ENCODE results near the gene NAALADL2. TPM values are rescaled to one million over a fixed set of nuclear protein-coding genes. Genes with fewer than 3 reads are reported as not detected.
"Not testable (repeated sequence)": the region's sequence is repeated elsewhere in the genome, so short reads cannot be mapped to it uniquely, and the experiment has no call there.

The NAALADL2 gene
- polyA plus RNA-seq, 3 donors = 17.2 to 18.3 (median 17.5) TPM

DNA sequence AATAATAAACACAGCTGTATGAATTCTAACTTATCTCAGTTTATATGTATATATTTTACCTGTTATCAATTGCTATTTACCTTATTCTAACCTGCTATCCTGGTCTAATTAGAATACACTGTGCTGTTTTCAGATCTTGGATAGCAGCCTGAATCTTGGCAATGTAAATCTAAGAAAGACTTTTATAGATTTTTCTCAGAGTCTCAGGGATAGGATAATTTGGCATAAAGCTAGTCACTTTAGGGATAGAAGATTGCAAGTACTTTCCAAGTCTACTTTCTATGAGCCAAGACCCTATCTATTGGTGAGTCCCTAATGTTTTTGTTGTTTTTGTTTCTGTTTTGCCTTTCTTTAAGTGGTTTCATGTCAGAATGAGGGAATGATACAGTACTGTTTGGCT is 695.7 kb downstream of the NAALADL2 start:
- no peak for DNase-seq (ENCODE audit: extremely low read depth in 1 of 11, low read depth in 9 of 11, low spot score in 4 of 11)

DNA sequence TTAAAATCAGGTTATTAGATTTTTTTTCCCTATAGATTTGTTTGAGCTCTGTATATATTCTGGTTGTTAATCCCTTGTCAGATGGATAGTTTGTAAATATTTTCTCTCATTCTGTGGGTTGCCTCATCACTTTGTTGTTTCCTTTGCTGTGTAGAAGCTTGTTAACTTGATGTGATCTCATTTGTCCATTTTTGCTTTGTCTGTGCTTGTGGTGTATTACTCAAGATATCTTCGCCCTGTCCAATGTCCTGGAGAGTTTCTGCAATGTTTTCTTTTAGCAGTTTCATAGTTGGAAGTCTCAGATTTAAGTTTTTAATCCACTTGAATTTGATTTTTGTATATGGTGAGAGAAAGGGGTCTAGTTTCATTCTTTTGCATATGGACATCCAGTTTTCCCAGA is 699.1 kb downstream of the NAALADL2 start:
- DNase-seq (ENCODE audit: extremely low read depth in 1 of 11, low read depth in 9 of 11, low spot score in 4 of 11) = no peak

DNA sequence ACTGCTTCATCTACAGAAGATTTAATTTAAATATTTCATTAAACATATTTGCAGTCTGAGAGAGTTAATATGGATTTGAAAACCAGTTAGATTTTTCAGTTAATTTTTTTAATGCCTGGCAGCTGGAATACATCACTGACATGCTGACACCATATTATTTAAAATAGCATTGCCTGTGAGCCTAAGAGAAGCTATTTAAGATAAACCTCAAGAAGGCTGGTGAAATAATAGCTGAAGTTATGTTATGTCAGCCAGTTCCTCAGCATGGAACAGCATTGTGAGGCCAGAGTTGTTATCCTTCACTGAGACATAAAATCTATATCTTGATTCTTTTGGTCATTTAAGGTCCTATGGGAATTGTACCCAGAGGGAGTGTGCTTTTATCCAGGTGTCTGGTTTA is 705.2 kb downstream of the NAALADL2 start:
- peak in 1 of 11 donors; percentile 2 for DNase-seq (ENCODE audit: extremely low read depth in 1 of 11, low read depth in 9 of 11, low spot score in 4 of 11)

DNA sequence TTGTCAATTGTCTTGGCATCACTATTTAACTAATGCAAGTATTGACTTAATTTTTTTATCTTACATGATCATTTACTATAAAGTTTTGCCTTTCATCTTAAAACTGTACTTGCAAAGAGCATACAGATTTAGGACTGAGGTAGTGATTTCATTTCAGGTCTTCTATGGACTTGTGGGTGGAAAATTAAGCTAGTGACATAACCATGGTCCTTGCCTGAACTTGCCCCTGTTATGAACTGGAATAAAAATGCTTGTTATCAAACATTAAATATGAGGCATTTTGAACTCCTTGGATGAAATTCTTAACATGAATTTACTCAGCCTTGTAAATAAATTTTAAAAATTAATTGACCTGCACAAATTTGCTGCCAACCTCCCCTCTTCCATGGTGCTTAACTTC is 712.0 kb downstream of the NAALADL2 start:
- no peak for DNase-seq (ENCODE audit: extremely low read depth in 1 of 11, low read depth in 9 of 11, low spot score in 4 of 11)

DNA sequence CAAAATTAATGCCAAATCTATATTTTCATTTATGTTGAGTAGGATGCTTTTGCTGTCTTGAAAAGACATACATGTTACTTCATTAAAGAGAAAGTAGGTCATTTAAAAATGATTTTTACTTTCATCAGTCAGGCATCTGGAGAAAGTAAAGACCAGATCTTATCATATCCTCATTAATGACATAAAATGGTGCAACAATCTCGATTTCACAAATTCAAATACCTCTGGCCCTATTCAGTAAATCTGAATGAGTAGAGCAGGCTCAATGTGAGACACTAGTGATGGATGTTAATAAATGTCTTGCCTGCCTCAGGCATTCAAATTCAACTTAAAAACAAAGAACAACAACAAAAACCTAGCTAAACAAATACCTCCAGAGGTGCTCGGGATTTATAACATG is 714.1 kb downstream of the NAALADL2 start:
- DNase-seq (ENCODE audit: extremely low read depth in 1 of 11, low read depth in 9 of 11, low spot score in 4 of 11) = no peak

DNA sequence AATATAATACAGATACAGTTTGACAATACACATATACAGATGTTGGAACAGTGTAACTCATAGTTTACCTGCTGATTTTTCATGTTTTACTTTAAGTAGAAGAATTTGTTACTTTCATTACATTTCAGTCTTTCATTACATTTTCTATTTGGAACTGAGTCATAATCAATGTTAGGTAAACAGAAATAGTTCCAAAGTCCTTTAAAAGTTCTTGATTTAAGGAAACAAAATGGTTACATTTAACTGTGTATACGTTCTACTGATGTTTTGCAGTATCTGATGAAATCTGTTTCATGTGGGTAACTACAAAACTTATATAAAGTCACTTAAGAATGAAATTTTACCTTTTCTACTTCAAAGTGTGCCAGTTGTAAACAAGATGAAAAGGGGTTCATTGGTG is 721.2 kb downstream of the NAALADL2 start:
- no peak for DNase-seq (ENCODE audit: extremely low read depth in 1 of 11, low read depth in 9 of 11, low spot score in 4 of 11)

DNA sequence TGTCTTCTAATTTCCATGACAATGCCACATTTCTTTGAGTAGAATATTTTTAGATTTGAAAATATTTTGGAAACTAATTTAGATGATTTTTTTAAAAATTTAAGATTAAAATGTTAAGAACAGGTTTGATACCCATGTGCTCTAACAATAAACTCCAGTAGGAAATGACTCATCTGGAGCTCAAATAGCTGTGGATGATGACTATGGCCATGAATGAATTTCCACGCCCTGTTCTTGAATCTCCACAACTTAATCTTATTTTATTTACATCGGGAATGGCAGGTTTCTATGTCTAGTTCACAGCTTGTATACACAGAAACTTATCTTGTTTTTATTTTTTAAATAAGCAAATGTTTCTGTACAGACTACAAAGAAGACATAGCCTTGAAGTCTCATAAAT is 726.8 kb downstream of the NAALADL2 start:
- DNase-seq (ENCODE audit: extremely low read depth in 1 of 11, low read depth in 9 of 11, low spot score in 4 of 11) = no peak

DNA sequence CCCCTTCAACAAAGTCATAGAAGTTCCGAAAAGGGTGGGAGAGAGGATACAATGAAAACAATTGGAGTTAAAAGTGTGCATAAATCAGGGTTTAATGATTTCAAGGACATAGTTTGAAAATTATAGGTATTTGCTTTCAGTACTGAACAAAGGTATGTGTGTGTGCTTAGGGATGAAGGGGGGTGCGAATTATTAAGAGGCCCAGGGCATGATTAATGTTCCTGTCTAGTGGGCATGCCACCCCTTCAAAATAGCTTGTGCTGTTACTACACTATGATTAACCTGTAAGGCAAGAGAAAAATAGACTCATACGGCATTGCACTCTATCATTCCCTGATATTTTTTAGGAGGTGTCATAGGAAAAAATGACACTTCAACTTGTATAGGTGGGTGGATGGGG is 731.6 kb downstream of the NAALADL2 start:
- DNase-seq (ENCODE audit: extremely low read depth in 1 of 11, low read depth in 9 of 11, low spot score in 4 of 11) = no peak

DNA sequence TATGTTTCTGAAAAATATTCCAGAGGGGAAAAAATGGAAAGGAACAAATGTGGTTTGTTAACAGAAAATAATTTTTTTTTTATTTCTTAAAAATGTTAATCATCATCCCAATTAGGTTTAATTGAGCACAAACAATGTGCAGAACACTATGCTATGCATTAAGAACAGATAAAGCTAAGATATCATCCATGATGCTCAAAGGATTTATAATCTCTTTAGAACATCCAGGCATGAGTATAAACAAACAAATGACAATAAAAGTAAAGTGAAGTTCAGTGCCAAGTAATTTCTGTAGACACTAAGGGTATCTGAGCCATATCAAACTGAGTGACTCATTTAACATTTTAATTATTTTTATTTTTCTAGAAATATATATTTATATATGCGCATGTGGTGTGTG is 732.2 kb downstream of the NAALADL2 start:
- DNase-seq (ENCODE audit: extremely low read depth in 1 of 11, low read depth in 9 of 11, low spot score in 4 of 11) = no peak

DNA sequence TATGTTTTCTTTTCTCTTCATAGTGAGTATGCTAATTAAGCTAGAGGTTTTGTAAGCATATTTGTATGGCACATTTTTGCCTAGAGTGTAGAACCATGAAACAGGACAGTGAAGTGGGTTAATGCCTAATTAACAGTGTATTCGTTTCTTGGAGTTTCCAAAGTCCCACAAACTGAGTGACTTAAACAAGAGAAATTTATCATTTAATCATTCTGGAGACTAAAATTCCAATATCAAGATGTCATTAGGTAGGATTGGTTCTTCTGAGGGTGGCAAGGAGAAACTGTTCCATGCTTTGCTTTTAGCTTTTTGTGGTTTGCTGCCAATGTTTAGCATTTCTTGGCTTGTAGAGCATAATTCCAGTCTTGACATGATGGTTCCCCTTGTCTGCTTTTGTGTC is 734.2 kb downstream of the NAALADL2 start:
- DNase-seq (ENCODE audit: extremely low read depth in 1 of 11, low read depth in 9 of 11, low spot score in 4 of 11) = no peak

DNA sequence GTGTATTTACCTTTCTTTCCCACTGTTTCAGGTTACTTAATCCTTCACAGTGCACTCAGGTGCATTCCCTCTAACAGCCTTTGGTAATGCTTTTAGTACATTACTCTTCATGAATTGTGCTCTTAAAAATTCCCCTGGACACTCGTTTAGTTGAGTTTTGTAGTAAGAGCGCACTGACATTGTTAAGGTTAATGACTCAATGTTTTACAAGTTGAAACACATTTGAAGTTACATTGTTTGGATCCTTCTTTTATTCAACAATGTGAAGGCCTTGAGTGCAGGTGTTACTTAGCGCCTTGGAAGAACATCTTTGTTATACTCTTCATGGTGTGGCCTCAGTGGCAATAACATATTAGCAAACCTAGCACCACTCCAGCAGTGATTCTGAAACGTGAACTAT is 739.6 kb downstream of the NAALADL2 start:
- DNase-seq (ENCODE audit: extremely low read depth in 1 of 11, low read depth in 9 of 11, low spot score in 4 of 11) = no peak

DNA sequence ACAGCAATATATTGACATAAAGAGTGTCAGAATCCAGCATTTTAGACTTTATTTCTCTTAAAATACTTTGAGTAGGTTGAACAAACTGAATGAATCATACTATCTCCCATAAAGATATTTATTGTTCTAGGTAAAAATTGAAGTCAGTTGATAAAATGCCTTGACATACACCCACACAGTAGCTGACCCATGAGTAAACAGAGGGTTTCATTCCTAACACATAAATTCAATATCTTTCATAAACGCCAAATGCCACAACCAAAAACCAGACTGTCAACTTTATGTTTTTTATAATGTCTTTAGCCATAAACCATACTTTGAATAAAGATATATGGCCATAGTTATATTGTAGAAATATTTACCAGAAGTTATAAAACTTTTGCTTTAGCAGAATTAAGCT is 742.4 kb downstream of the NAALADL2 start:
- DNase-seq (ENCODE audit: extremely low read depth in 1 of 11, low read depth in 9 of 11, low spot score in 4 of 11) = no peak

DNA sequence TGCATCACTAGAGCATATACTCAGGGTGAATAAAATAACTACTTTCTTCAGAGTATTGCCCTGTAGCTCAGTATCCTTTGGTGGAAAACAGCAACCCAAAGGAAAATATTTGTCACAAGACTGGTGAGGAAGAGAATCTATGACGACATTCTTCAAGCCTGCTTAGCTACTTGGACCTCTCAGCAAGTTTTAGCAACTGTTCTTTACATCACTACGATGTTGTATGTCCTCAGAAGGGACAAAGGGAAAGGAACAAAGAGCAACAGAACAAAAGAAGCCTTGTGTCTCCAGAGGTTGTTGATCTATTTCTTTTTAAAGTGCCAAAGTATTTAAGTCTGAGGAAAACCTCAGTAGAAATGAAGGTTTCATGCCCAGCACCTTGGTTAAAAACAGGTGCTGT is 746.7 kb downstream of the NAALADL2 start:
- no peak for DNase-seq (ENCODE audit: extremely low read depth in 1 of 11, low read depth in 9 of 11, low spot score in 4 of 11)

DNA sequence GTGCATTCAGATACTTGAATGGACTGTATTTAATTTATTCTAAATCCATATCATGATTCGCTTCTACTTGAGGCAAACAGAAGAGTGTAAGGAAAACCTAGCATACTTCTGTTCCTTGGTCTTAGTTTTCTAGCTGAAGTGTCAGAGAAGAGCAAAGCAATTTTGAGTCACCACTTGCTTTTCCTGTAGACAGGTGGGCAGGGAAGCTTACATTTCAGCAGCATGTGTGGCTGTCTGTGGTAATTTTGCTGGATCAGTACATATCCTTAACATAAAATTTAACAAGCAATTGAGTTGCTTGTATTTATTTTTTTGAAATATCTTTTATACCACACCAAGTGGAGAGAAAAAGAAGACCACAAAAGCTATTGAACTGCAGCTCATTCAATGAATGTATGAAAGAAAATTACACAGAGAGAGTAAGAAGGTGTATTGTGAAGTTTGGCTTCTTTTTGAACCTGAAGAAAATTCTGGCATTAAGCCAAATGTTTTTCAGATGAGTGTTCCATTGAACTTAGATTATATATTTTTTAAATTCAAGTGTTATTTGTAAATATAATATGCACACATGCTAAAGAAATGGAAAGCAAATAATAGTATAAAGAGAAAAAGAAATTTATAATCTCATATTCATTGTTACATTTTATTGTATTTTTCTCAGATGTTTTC is 747.6 kb downstream of the NAALADL2 start:
- no peak for DNase-seq (ENCODE audit: extremely low read depth in 1 of 11, low read depth in 9 of 11, low spot score in 4 of 11)

DNA sequence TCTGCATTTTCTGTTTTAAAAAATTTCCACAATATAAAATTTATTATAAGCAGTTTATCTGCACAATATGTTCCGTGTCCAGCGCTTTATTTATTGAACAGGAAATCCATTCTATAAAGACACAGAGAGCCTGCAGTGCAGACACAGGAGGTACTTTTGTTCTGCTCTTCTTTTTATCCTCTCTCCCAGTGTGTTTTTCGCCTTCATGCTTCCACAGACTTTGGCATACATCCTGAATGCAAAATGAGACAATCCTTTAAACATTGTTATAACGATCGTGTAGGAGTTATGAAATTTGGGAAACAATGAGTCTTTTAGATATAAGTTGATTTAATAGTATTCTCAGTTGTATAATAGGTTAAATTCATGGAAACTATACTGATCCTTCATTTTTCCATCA is 749.2 kb downstream of the NAALADL2 start:
- DNase-seq (ENCODE audit: extremely low read depth in 1 of 11, low read depth in 9 of 11, low spot score in 4 of 11) = no peak

DNA sequence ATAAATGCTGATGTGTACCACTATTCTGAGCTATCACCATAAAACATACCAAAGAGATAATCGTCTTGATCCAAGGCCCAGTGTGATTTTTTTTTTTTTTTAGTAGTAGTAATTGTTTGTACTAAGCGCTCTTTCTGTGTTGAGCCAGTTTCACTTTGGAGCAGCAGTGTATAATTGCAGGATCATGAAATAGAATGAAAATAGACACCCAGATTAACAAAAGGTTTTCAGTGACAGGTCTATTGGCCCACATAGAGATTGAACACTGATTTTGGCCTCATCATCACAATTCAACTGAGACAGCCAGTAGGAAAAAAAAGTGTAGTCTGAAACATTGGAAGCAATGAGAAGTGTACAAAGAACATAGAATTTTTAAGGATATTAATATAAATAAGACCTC is 749.8 kb downstream of the NAALADL2 start:
- DNase-seq (ENCODE audit: extremely low read depth in 1 of 11, low read depth in 9 of 11, low spot score in 4 of 11) = no peak

DNA sequence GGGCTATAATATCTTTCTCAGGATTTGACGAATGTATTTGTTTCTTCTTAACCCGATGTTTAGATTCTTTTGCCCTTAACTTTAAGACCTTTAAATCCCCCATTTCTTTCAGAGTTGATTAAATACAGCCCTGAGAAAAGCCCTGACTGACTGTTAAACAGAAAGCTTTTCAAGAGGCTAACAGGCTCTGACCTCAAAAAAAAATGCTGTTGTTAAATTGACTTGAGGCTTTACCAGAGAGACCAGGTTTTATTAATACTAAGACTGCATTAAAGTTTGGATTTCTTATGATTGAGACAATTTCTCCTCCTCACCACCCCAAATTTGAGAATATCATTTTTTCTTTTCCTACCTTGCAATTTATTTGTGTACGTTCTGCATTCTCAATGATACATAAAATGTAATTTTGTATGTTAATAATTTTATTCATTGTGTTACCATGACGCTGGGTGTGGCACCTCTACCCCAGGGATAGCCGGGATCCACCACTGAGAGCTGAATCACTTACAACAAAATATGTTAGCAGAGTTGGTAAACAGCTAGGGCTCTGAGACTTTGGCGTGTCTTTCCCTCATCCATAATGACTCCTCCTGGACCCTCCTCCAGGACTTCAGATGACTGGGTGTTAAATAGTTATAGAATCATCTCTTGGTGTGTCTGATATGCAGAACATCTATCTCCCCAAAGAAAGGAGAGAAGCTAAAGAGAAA is 753.5 kb downstream of the NAALADL2 start:
- no peak for DNase-seq (ENCODE audit: extremely low read depth in 1 of 11, low read depth in 9 of 11, low spot score in 4 of 11)

DNA sequence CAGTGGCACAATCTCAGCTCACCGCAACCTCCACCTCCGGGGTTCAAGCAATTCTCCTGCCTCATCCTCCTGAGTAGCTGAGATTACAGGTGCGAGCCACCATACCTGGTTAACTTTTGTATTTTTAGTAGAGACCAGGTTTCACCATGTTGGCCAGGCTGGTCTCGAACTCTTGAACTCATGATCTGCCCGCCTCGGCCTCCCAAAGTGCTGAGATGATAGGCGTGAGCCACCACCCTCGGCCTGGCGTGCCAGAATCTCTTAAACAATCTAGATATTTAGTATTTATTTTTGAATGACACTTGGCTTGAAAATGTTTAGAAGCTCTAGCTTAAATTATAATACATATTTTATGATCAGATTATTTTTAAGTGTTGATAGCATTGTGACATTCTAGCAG is 755.0 kb downstream of the NAALADL2 start:
- not testable (repeated sequence) for DNase-seq (ENCODE audit: extremely low read depth in 1 of 11, low read depth in 9 of 11, low spot score in 4 of 11)

DNA sequence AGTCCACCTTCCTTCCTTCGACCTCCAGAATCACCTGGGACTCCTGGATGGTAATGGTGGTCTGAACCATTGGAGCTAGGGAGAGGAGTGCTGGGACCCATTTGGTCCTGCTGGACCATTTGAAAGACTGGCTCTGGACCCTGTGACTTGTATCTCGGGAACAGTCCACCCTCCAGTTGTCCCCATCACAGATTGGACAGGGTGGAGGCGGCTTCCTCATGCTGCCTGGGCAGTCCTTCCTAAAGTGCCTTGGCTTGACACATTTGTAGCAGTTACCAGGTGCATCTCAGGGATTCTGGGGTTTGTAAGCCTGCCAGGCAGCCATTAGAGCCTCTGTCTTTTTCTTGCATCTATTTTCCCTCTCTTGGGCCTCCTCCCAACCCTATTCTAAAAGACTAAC is 758.1 kb downstream of the NAALADL2 start:
- no peak for DNase-seq (ENCODE audit: extremely low read depth in 1 of 11, low read depth in 9 of 11, low spot score in 4 of 11)

DNA sequence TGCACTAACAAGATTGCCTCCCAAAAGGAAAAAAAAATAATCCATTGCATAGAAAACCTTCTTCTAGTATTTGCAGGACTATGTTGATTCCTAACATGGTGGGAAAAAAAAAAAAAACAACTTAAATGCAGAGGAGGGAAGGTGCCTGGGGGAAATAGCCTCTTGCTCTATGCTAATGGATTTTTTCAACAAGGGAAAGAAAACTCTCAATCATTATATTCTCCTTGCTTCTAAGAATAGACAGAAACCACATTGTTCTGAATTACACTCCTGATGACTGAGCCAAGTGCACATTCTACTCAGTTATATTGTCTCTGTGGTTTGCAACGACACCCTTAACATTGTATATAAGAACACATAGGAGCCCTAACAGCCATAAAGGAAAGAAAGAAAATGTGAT is 760.2 kb downstream of the NAALADL2 start:
- no peak for DNase-seq (ENCODE audit: extremely low read depth in 1 of 11, low read depth in 9 of 11, low spot score in 4 of 11)

DNA sequence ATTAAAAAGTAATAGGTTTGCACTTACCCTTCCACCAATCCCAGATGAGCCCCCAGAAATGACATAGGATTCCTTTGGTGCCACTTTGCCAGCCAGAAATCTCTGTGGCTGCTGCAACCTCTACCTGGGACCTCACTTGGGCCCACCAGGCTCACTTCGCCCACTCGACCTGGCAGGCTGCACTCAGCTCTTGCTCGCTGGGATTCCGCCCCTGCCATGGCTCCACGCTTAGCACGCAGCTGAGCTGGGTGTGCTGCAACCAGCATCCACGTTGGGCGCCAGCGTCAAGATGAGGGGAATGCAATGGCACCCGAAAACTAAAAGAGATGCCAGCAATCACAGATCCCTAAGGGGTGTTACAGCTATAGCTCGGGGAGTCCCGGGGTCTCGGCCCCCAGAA is 761.0 kb downstream of the NAALADL2 start:
- DNase-seq (ENCODE audit: extremely low read depth in 1 of 11, low read depth in 9 of 11, low spot score in 4 of 11) = no peak
